Neural cell (in vitro differentiated cells): ENCODE measurements around the gene MCC. TPM values are rescaled to one million over a fixed set of nuclear protein-coding genes. Genes with fewer than 3 reads are reported as not detected.
"Not testable (repeated sequence)": the region's sequence is repeated elsewhere in the genome, so short reads cannot be mapped to it uniquely, and the experiment has no call there.

Source experiments
- H2AFZ ChIP-seq: fragments of 200-600, 300-800 bp; sonication (generic), shearing (Covaris generic); 2 replicates; pipeline ENCODE4 v1.6.0; 2014; ENCODE audit warnings: low read depth, mild to moderate bottlenecking, antibody characterized with exemption, low read length, moderate library complexity
- H3F3A ChIP-seq: fragments of 200-600 bp; shearing (Covaris generic); 2 replicates; pipeline ENCODE4 v1.6.1; 2016; ENCODE audit warnings: mild to moderate bottlenecking, moderate library complexity, mixed read lengths, antibody characterized with exemption, low read length; ENCODE audit not compliant: insufficient read depth, poor library complexity, severe bottlenecking
- H3K27ac ChIP-seq: fragments of 200-600, 300-800 bp; sonication (generic), shearing (Covaris generic); 2 replicates; pipeline ENCODE4 v1.5.1; 2014; ENCODE audit warnings: mild to moderate bottlenecking, low read length, moderate library complexity
- H3K27me3 ChIP-seq: fragments of 300-800, 200-600 bp; sonication (generic), shearing (Covaris generic); 2 replicates; pipeline ENCODE4 v1.6.0; 2014; ENCODE audit warnings: mild to moderate bottlenecking, low read depth, low read length, moderate library complexity; ENCODE audit not compliant: insufficient read depth
- H3K36me3 ChIP-seq: fragments of 300-800, 200-600 bp; sonication (generic), shearing (Covaris generic); 2 replicates; pipeline ENCODE4 v1.5.1; 2014; ENCODE audit warnings: mild to moderate bottlenecking, antibody characterized with exemption, low read length, moderate library complexity; ENCODE audit not compliant: insufficient read depth
- H3K4me2 ChIP-seq: fragments of 300-800, 200-600 bp; sonication (generic), shearing (Covaris generic); 2 replicates; pipeline ENCODE4 v1.6.0; 2014; ENCODE audit warnings: mild to moderate bottlenecking, low read length
- H3K4me3 ChIP-seq: fragments of 300-800, 200-600 bp; sonication (generic), shearing (Covaris generic); 2 replicates; pipeline ENCODE4 v1.5.1; 2014; ENCODE audit warnings: mild to moderate bottlenecking, low read length, moderate library complexity
- H3K79me2 ChIP-seq: fragments of 200-600 bp; shearing (Covaris generic); replicated peaks from 2 replicates; pipeline ENCODE4 v1.6.0; 2014; ENCODE audit warnings: mild to moderate bottlenecking, low read length, moderate library complexity; ENCODE audit not compliant: insufficient read depth
- H3K9ac ChIP-seq: fragments of 300-800, 200-600 bp; sonication (generic), shearing (Covaris generic); 2 replicates; pipeline ENCODE4 v1.6.1; 2016; ENCODE audit warnings: mild to moderate bottlenecking, low read length, mixed read lengths
- H3K9me2 ChIP-seq: fragments of 200-600 bp; shearing (Covaris generic); 2 replicates; pipeline ENCODE4 v1.6.1; 2016; ENCODE audit warnings: mild to moderate bottlenecking, low read length, mixed read lengths; ENCODE audit not compliant: insufficient read depth
- H3K9me3 ChIP-seq: fragments of 200-600, 300-800 bp; sonication (generic), shearing (Covaris generic); 2 replicates; pipeline ENCODE4 v1.6.1; 2016; ENCODE audit warnings: mild to moderate bottlenecking, mixed run types, low read length, moderate library complexity, mixed read lengths
- H4K20me1 ChIP-seq: fragments of 200-600 bp; shearing (Covaris generic); 2 replicates; pipeline ENCODE4 v1.6.1; 2016; ENCODE audit warnings: mild to moderate bottlenecking, mixed run types; ENCODE audit not compliant: insufficient read depth
- EP300 ChIP-seq: fragments of 450-650 bp; conservative IDR thresholded peaks from 2 replicates; pipeline ENCODE4 v1.6.1; 2014; ENCODE audit warnings: antibody characterized with exemption, mild to moderate bottlenecking, moderate library complexity; ENCODE audit not compliant: poor library complexity, severe bottlenecking
- EZH2 ChIP-seq: fragments of 200-600, 300-800 bp; shearing (Covaris generic), sonication (generic); IDR thresholded peaks from 2 replicates; pipeline ENCODE4 v1.6.1; 2014; ENCODE audit warnings: antibody characterized with exemption, low read length, borderline replicate concordance, mild to moderate bottlenecking; ENCODE audit not compliant: insufficient read depth, poor library complexity, severe bottlenecking
- MXI1 ChIP-seq: fragments of 450-650 bp; conservative IDR thresholded peaks from 2 replicates; pipeline ENCODE4 v1.6.1; 2014; ENCODE audit warnings: antibody characterized with exemption, mild to moderate bottlenecking; ENCODE audit not compliant: poor library complexity, severe bottlenecking
- POLR2AphosphoS5 ChIP-seq: IDR thresholded peaks from 2 replicates; pipeline ENCODE4 v1.6.1; 2012
- RAD21 ChIP-seq: fragments of 450-650 bp; conservative IDR thresholded peaks from 2 replicates; pipeline ENCODE4 v1.6.1; 2014; ENCODE audit warnings: antibody characterized with exemption, mild to moderate bottlenecking, moderate library complexity
- SMC3 ChIP-seq: fragments of 450-650 bp; conservative IDR thresholded peaks from 2 replicates; pipeline ENCODE4 v1.6.1; 2014; ENCODE audit warnings: antibody characterized with exemption, mild to moderate bottlenecking, moderate library complexity; ENCODE audit not compliant: poor library complexity
- TAF1 ChIP-seq: IDR thresholded peaks from 2 replicates; pipeline ENCODE4 v1.6.1; 2012; ENCODE audit warnings: low read depth
- polyA plus RNA-seq: library from polyadenylated mRNA; depleted of rRNA; stranded (reverse); fragments of >200 nt; gene quantifications from 2 replicates; pipeline ENCODE4 v1.2.3, GENCODE V29; 2014
- TF ChIP-seq, protein P1 (sequence below): fragments of 450-650 bp; IDR thresholded peaks from 2 replicates; pipeline ENCODE4 v1.5.1; 2014; ENCODE audit warnings: antibody characterized with exemption, mild to moderate bottlenecking, moderate library complexity; ENCODE audit not compliant: poor library complexity, severe bottlenecking
- TF ChIP-seq, protein P2 (sequence below): IDR thresholded peaks from 2 replicates; pipeline ENCODE4 v1.6.1; 2012; ENCODE audit warnings: borderline replicate concordance

MCC gene
- polyA plus RNA-seq, 1 donor from 2014 or later = 2.2 TPM

DNA sequence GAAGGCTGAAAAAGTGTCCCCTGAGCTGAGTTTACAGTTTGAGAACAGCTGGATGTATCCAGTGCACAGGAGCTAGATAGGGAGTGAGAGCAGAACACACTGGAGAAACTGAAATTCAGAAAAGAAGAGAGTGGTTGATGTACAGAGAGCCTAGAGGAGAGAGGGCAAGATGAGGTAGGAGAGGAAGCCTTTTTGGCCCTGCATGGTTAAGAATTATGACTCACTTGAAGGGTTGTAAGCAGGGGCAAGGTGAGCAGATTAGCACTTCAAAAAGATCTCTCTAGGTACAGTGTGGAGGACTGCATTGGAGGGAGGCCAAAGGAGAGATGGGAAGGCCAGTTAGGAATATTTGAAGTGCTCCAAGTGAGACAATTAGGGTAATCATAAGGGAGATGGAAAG is 25.2 kb downstream of the MCC start:
- Histone ChIP-seq H3F3A (no peaks in the 10 kb centered on the region), H3K4me2 (no peak overlapping the region), H2AFZ (no peak overlapping the region), H3K9me3 (no peaks in the 10 kb centered on the region), H3K9ac (no peak overlapping the region), H3K27ac (no peak overlapping the region), H4K20me1 (no peaks in the 10 kb centered on the region), H3K27me3 (no peaks in the 10 kb centered on the region), H3K9me2 (no peaks in the 10 kb centered on the region), H3K79me2 (no peaks in the 10 kb centered on the region), H3K4me3 (no peak overlapping the region), H3K36me3 (no peaks in the 10 kb centered on the region)
- TF ChIP-seq, protein P1, sequence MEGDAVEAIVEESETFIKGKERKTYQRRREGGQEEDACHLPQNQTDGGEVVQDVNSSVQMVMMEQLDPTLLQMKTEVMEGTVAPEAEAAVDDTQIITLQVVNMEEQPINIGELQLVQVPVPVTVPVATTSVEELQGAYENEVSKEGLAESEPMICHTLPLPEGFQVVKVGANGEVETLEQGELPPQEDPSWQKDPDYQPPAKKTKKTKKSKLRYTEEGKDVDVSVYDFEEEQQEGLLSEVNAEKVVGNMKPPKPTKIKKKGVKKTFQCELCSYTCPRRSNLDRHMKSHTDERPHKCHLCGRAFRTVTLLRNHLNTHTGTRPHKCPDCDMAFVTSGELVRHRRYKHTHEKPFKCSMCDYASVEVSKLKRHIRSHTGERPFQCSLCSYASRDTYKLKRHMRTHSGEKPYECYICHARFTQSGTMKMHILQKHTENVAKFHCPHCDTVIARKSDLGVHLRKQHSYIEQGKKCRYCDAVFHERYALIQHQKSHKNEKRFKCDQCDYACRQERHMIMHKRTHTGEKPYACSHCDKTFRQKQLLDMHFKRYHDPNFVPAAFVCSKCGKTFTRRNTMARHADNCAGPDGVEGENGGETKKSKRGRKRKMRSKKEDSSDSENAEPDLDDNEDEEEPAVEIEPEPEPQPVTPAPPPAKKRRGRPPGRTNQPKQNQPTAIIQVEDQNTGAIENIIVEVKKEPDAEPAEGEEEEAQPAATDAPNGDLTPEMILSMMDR = no peak
- TF ChIP-seq TAF1 (no peak), EP300 (no peak), EZH2 (no peak), RAD21 (no peak), SMC3 (no peak), POLR2AphosphoS5 (no peak), MXI1 (no peak)
- TF ChIP-seq, protein P2, sequence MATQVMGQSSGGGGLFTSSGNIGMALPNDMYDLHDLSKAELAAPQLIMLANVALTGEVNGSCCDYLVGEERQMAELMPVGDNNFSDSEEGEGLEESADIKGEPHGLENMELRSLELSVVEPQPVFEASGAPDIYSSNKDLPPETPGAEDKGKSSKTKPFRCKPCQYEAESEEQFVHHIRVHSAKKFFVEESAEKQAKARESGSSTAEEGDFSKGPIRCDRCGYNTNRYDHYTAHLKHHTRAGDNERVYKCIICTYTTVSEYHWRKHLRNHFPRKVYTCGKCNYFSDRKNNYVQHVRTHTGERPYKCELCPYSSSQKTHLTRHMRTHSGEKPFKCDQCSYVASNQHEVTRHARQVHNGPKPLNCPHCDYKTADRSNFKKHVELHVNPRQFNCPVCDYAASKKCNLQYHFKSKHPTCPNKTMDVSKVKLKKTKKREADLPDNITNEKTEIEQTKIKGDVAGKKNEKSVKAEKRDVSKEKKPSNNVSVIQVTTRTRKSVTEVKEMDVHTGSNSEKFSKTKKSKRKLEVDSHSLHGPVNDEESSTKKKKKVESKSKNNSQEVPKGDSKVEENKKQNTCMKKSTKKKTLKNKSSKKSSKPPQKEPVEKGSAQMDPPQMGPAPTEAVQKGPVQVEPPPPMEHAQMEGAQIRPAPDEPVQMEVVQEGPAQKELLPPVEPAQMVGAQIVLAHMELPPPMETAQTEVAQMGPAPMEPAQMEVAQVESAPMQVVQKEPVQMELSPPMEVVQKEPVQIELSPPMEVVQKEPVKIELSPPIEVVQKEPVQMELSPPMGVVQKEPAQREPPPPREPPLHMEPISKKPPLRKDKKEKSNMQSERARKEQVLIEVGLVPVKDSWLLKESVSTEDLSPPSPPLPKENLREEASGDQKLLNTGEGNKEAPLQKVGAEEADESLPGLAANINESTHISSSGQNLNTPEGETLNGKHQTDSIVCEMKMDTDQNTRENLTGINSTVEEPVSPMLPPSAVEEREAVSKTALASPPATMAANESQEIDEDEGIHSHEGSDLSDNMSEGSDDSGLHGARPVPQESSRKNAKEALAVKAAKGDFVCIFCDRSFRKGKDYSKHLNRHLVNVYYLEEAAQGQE = no peak

DNA sequence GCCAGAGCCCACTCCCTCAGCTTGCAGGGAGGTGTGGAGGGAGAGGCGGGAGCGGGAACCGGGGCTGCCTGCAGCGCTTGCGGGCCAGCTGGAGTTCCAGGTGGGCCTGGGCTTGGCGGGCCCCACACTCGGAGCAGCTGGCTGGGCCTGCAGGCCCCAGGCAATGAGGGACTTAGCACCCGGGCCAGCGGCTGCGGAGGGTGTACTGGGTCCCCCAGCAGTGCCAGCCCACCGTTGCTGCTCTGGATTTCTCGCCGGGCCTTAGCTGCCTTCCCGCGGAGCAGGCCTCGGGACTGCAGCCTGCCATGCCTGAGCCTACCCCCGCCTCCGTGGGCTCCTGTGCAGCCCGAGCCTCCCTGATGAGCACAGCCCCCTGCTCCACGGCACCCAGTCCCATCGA is 31.1 kb downstream of the MCC start:
- H3K27me3 ChIP-seq, H4K20me1 ChIP-seq, H3K9ac ChIP-seq, H3K9me2 ChIP-seq, H3K36me3 ChIP-seq, H3K27ac ChIP-seq, H3F3A ChIP-seq, H2AFZ ChIP-seq, H3K9me3 ChIP-seq, H3K4me2 ChIP-seq, H3K4me3 ChIP-seq, H3K79me2 ChIP-seq: not testable (repeated sequence)

- Histone ChIP-seq H2AFZ (no peak overlapping the region), H3K79me2 (no peaks in the 10 kb centered on the region), H3K27me3 (no peaks in the 10 kb centered on the region), H4K20me1 (no peaks in the 10 kb centered on the region), H3K27ac (no peak overlapping the region), H3K9ac (no peak overlapping the region), H3K4me2 (no peak overlapping the region), H3K4me3 (no peak overlapping the region), H3K36me3 (no peaks in the 10 kb centered on the region), H3K9me3 (no peaks in the 10 kb centered on the region), H3F3A (no peaks in the 10 kb centered on the region), H3K9me2 (no peaks in the 10 kb centered on the region)
- TF ChIP-seq RAD21 (no peak), TAF1 (no peak), MXI1 (no peak), POLR2AphosphoS5 (no peak), EZH2 (no peak), SMC3 (no peak), EP300 (no peak)
- TF ChIP-seq, protein P2 = no peak
- TF ChIP-seq, protein P1 = no peak
Observed at GRCh38 chr5:113452941-113453340, 35.3 kb downstream of the MCC start.
